ENCODE data around the gene STK4.

DNA sequence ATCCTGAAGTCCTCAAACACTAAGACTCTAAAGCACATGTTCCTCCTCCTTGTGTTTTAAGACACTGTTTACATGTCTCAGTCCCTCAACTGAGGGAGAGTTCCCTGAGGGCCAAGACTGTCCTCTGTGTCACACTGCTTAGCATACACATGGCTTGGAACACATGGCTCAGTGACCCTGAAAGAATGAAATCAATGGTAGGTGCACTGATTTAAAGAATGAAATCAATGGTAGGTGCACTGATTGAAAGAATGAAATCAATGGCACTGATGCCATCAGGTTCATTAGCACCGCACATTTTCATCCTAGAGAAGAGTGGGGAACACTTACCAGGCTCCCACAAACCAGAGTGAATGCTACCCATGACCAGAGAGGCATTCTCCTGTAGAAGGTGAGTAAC, 15.9 kb upstream of the STK4 start:
- TF ChIP-seq POLR2A (IDR thresholded peaks at IDR 0.05), result no peak
- TF ChIP-seq, protein P1, sequence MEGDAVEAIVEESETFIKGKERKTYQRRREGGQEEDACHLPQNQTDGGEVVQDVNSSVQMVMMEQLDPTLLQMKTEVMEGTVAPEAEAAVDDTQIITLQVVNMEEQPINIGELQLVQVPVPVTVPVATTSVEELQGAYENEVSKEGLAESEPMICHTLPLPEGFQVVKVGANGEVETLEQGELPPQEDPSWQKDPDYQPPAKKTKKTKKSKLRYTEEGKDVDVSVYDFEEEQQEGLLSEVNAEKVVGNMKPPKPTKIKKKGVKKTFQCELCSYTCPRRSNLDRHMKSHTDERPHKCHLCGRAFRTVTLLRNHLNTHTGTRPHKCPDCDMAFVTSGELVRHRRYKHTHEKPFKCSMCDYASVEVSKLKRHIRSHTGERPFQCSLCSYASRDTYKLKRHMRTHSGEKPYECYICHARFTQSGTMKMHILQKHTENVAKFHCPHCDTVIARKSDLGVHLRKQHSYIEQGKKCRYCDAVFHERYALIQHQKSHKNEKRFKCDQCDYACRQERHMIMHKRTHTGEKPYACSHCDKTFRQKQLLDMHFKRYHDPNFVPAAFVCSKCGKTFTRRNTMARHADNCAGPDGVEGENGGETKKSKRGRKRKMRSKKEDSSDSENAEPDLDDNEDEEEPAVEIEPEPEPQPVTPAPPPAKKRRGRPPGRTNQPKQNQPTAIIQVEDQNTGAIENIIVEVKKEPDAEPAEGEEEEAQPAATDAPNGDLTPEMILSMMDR (IDR thresholded peaks at IDR 0.05), result no peak

All from adrenal gland (tissue), 5 donors.